Activated B cell treated with CpG ODN at 0.5 μM for 24 hours (primary cell): ENCODE measurements around the gene UBA5. TPM values are rescaled to one million over a fixed set of nuclear protein-coding genes. Genes with fewer than 3 reads are reported as not detected.

Experiments
- ATAC-seq: fragments of 200-7000 bp; cut with Tn5 transposase; one replicate; pipeline ENCODE4 v1.10.0; 2021; ENCODE audit warnings: low read depth, mild to moderate bottlenecking, moderate library complexity
- CTCF ChIA-PET: fragments of 350-600 bp; sonication (Branson Sonifier 250); formaldehyde crosslinking; loops from one replicate; lab custom pipeline; 2021; ENCODE audit warnings: antibody characterized with exemption; lab: Charles Lee
- POLR2A ChIA-PET: fragments of 350-600 bp; sonication (Branson Sonifier 250); formaldehyde crosslinking; loops from one replicate; lab custom pipeline; 2021; ENCODE audit warnings: antibody characterized with exemption; lab: Charles Lee
- DNase-seq: peaks from one replicate; pipeline ENCODE4 v3.0.0; 2022
- H3K27ac Mint-ChIP-seq: one replicate; pipeline ENCODE4 v1.8.0; 2020; ENCODE audit warnings: mixed read lengths
- H3K27me3 Mint-ChIP-seq: one replicate; pipeline ENCODE4 v1.8.0; 2021; ENCODE audit warnings: mixed read lengths
- H3K36me3 Mint-ChIP-seq: one replicate; pipeline ENCODE4 v1.8.0; 2021; ENCODE audit warnings: low read depth, mixed read lengths
- H3K4me1 Mint-ChIP-seq: one replicate; pipeline ENCODE4 v1.8.0; 2021; ENCODE audit warnings: mixed read lengths
- H3K4me3 Mint-ChIP-seq: one replicate; pipeline ENCODE4 v1.8.0; 2020; ENCODE audit warnings: mild to moderate bottlenecking, mixed read lengths
- H3K9me3 Mint-ChIP-seq: one replicate; pipeline ENCODE4 v1.8.0; 2020; ENCODE audit warnings: mixed read lengths
- CTCF ChIP-seq: fragments of 200-600 bp; IDR thresholded peaks from one replicate; pipeline ENCODE4 v1.8.0; 2022; ENCODE audit warnings: antibody characterized with exemption, mild to moderate bottlenecking
- intact Hi-C: fragments of 100-400 bp; cut with micrococcal nuclease; formaldehyde crosslinking; loops from one replicate; pipeline ENCODE4 v1.15.1; 2024
- total RNA-seq: library from RNA; stranded (reverse); gene quantifications from 2 replicates; pipeline ENCODE4 v1.2.3, GENCODE V29; 2022

UBA5 gene
- total RNA-seq, 1 donor from 2014 or later: 34.3 TPM

GRCh38 chr3:132660811-132661070 lies 612 bp downstream of the UBA5 start:
- ATAC-seq (peak; percentile 2), DNase-seq (no peak)
- no peaks in the 10 kb centered on the region for H3K9me3 Mint-ChIP-seq
- peak overlapping the region; percentile 97 for H3K4me3 Mint-ChIP-seq
- TF ChIP-seq CTCF: no peak
- intact Hi-C loops: loop anchor here (2.0 to 10.0 kb wide), 4 partner anchors 914 to 1826 kb away; partner anchors contain the start of genes CDV3, CEP63 and SRPRB
- CTCF ChIA-PET: interaction anchor here (0.7 to 1.7 kb wide), 2 partner anchors 23 to 124 kb away, joined by 3 to 6 read pairs; no protein-coding TSS in a partner anchor
- POLR2A ChIA-PET: interaction anchor here (0.7 to 1.2 kb wide), 3 partner anchors 8 to 912 kb away, joined by 3 read pairs; partner anchors contain the start of gene CDV3
- peaks cover 10% of the 10 kb centered on the region for H3K36me3 Mint-ChIP-seq
- peak overlapping the region; percentile 93 for H3K27ac Mint-ChIP-seq
- H3K4me1 Mint-ChIP-seq: peaks cover 32% of the 10 kb centered on the region
- H3K27me3 Mint-ChIP-seq: no peaks in the 10 kb centered on the region

GRCh38 chr3:132661101-132661500 lies 972 bp downstream of the UBA5 start:
- DNase-seq (no peak), ATAC-seq (no peak)
- Mint-ChIP-seq H3K27me3 (no peaks in the 10 kb centered on the region), H3K27ac (peak overlapping the region; percentile 93), H3K9me3 (no peaks in the 10 kb centered on the region), H3K4me1 (peaks cover 32% of the 10 kb centered on the region), H3K4me3 (peak overlapping the region; percentile 97), H3K36me3 (peaks cover 10% of the 10 kb centered on the region)
- TF ChIP-seq CTCF: no peak
- POLR2A ChIA-PET: interaction anchor here (1.1 kb wide), 1 partner anchor 8 kb away, joined by 3 read pairs; no protein-coding TSS in a partner anchor
- CTCF ChIA-PET: interaction anchor here (1.7 kb wide), 1 partner anchor 125 kb away, joined by 6 read pairs; no protein-coding TSS in a partner anchor
- intact Hi-C loops: loop anchor here (2.0 to 10.0 kb wide), 4 partner anchors 914 to 1826 kb away; partner anchors contain the start of genes CDV3, CEP63 and SRPRB

- DNase-seq (no peak), ATAC-seq (no peak)
- Mint-ChIP-seq H3K9me3 (no peaks in the 10 kb centered on the region), H3K4me1 (peaks cover 31% of the 10 kb centered on the region), H3K27me3 (no peaks in the 10 kb centered on the region), H3K27ac (no peak overlapping the region), H3K4me3 (peak overlapping the region; percentile 97), H3K36me3 (peaks cover 15% of the 10 kb centered on the region)
- no peak for TF ChIP-seq CTCF
- ChIA-PET POLR2A (no interaction called here), CTCF (no interaction called here)
- intact Hi-C loops: loop anchor here (5.0 to 10.0 kb wide), 3 partner anchors 913 to 1265 kb away; partner anchors contain the start of genes CDV3 and SRPRB
These were observed 2.1 kb downstream of the UBA5 start for GRCh38 chr3:132662212-132662611.

GRCh38 chr3:132665230-132665745 lies 5.2 kb downstream of the UBA5 start:
- H3K4me1 Mint-ChIP-seq: peaks cover 20% of the 10 kb centered on the region
- no peak for ATAC-seq
- DNase-seq: no peak
- ChIA-PET CTCF (no interaction called here), POLR2A (no interaction called here)
- TF ChIP-seq CTCF: no peak
- peaks cover 22% of the 10 kb centered on the region for H3K36me3 Mint-ChIP-seq
- intact Hi-C loops: loop anchor here (10.0 kb wide), 1 partner anchor 910 kb away; the partner anchor contains the start of gene CDV3
- H3K27ac Mint-ChIP-seq: no peak overlapping the region
- no peak overlapping the region for H3K4me3 Mint-ChIP-seq
- no peaks in the 10 kb centered on the region for H3K27me3 Mint-ChIP-seq
- H3K9me3 Mint-ChIP-seq: no peaks in the 10 kb centered on the region

- no peak for ATAC-seq
- no peaks in the 10 kb centered on the region for H3K9me3 Mint-ChIP-seq
- DNase-seq: no peak
- no peak overlapping the region for H3K4me3 Mint-ChIP-seq
- H3K36me3 Mint-ChIP-seq: peaks cover 33% of the 10 kb centered on the region
- POLR2A ChIA-PET: interaction anchor here (1.3 kb wide), 1 partner anchor 9 kb away, joined by 3 read pairs; the partner anchor contains the start of gene UBA5
- no peaks in the 10 kb centered on the region for H3K27me3 Mint-ChIP-seq
- intact Hi-C loops: loop anchor here (10.0 kb wide), 1 partner anchor 905 kb away; the partner anchor contains the start of gene CDV3
- CTCF ChIA-PET: no interaction called here
- TF ChIP-seq CTCF: no peak
- H3K4me1 Mint-ChIP-seq: no peaks in the 10 kb centered on the region
- no peak overlapping the region for H3K27ac Mint-ChIP-seq
These were observed 9.2 kb downstream of the UBA5 start for GRCh38 chr3:132669256-132669777.
